Inflammatory macrophage treated with lipopolysaccharide for 4 hours (primary cell): ENCODE measurements around the gene PXDN.
"Not testable (repeated sequence)": the region's sequence is repeated elsewhere in the genome, so short reads cannot be mapped to it uniquely, and the experiment has no call there.

Source experiments
- DNase-seq: peaks from one replicate; pipeline ENCODE4 v3.0.0-alpha.2; 2020

PXDN gene

DNA sequence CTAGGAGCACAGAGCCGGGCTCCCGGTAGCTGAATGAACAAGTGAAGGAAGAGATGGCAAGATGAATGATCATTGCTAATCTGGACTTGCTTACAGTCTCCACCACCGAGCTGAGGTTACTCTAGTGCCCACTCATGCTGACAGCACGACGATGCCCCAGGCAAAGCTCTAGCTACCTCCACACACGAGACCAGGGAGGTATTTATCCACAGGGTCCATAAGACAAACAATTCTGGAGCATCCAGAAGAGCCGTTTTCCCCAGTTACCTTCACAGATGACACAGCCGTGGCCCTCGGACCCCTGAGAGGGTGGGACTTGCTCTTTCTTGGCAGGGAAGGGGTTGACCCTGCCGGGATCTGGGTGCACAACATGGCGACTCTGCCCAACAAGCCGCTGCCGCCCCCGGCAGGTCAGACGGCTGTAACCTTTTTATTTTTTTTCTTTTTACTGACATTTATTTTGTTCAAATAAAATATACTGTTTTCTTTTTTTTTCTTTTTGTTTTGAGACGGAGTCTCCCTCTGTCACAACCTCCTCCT lies 120.3 kb downstream of the PXDN start:
- no peak for DNase-seq

DNA sequence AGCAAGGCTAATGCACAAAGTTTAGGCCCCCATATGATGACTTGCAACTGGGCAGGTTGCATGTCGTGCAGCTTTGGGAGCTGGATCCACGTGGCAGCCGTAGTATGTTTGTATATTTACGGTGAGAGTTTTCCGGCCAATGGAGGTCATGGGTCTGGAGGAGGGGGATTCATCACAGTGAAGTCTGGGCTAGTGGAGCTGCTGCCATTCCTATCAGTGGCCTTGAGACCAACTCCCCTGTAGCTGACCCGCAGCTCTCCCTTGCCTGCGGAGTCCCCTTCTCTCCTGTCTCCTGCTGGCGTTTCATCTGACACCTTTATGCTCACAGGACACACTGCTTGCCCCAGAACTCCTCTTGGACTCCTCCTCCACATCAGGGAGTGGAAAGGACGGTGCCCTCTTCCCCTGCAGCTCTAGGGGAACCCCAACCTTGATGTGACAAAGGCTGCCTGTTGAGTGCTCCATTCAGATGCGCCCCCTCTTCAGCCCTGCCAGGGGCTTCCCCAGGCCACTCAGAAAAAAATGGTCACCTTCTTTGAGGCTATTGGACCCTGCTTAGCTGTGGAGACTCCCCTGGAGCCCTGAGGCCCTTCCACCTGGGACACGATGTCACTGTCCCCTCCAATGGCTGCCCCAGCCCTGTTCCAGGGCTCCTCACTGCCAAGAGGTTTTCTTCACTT lies 121.7 kb downstream of the PXDN start:
- no peak for DNase-seq

DNA sequence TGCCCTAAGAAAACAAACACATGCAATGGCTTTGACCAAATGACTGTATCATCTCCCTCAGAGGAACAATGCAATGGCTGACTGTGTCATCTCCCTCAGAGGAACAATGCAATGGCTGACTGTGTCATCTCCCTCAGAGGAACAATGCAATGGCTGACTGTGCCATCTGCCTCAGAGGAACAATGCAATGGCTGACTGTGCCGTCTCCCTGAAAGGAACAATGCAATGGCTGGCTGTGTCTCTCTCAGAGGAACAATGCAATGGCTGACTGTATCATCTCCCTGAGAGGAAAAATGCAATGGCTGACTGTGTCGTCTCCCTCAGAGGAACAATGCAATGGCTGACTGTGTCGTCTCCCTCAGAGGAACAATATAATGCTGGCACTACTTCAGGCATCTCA lies 122.3 kb downstream of the PXDN start:
- DNase-seq: not testable (repeated sequence)

DNA sequence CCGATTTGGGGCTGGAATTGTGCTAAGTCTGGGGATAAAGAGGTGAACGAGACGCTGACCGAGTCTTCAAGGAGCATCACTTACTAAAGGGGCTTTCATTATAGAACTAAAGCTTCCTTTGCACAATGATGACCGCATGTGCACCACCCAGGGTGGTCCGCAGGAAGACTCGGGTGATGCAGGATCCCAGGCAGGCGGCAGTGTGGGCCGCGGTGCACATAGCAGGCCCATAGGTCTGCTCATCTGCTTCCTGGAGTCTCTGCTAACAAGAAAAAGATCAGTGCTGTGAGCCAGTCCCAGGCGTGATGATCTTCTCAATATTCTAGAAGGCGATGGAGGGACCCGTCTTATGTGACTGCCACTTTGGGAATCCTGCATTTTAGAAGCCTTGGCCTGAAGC lies 122.8 kb downstream of the PXDN start:
- DNase-seq: no peak

DNA sequence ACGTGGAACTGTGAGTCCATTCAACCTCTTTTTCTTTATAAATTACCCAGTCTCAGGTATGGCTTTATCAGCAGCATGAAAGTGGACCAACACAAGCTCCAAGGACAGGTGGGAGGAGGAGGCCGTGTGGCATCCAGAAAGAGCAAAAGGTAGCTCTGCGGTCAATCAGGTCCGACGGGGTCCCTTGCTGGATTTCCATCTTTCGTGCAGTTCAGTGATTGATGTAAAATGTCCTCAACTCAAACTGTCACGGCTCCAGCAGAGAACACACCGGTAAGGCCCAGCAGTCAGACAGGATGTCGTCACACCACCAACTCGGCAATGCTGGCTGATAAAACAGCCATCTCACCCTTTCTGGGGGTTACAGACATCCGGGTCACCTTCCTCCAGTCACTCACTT lies 123.3 kb downstream of the PXDN start:
- no peak for DNase-seq

DNA sequence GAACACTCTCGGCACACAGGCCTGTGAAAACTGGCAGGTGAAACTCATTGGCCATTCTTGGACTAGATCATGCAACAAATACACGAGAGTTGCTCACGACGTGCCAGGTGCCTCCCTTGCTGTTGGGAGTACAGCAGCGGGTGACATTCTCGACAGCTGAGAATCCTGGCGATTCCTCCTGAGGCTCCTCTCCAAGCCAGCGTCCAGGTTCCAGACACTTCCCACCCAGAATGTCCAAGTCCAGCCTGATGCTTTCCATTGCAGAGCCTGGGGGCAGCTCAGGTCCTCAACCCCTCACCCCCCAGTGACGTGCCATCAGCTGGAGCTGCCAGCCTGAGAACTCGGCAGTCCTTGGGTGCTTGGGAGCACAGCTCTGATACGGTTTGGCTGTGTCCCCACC lies 124.2 kb downstream of the PXDN start:
- no peak for DNase-seq

DNA sequence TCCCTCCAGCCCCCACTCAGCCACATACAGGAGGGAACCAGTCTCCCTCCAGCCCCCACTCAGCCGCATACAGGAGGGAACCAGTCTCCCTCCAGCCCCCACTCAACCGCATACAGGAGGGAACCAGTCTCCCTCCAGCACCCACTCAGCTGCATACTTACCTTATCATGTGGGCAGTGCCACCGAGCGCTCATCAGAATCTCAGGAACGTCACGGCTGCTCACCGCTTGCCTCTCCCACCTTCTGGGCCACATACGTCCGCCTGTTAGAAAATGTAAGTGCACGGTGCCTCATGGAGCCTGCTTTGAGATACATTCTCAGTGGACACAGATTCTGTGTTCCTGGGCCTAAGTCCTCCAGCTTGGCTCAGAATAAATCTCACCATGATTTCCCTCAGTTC lies 124.8 kb downstream of the PXDN start:
- no peak for DNase-seq

DNA sequence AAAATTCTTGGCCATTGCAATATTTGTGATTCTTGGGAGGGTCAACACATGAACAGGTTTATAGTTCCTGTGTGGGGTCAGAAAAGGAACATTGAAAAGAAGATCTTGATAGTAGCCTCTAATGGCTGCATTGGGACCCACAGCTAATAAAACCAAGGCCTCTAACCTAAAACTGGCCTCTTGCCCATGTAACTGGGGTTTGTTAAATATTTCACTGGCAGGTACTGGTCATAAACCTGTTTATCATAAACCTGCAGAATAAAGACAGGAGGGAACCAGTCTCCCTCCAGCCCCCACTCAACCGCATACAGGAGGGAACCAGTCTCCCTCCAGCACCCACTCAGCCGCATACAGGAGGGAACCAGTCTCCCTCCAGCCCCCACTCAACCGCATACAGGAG lies 125.3 kb downstream of the PXDN start:
- no peak for DNase-seq

DNA sequence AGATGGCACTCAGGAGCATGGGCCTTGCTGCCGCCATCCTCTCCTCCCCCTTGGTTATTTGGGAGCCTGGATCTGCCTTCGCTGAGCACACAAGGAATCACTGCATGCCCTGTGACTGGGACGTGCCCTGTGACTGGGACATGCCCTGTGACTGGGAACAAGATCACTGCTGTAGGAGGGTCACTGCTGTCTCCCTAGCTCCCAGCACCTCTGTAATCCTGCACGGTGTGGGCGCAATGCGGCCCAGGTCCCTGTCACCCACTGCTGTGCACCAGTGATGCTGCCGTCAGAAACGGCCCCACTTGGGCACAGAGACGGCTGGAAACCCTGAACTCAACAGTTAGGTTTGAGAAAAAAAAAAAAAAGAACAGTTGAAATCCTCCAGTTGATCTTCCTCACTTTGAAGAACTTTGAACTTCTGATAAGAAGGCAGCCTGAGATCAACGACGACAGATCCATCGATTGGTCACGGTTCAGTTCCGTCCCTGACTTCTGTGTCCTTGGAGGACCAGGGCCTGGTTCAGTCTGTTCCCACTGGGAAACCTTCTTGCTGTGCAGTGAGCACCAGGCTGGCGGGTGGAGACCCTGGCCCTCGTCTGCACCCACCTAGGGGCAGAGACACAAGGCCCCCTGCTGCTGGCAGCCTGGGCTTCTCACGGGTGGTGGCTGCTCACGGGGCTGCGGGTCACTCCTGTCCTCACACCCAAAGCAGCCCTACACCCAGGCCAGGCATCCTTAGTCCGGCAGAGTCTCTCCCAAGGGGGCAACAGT lies 125.9 kb downstream of the PXDN start:
- DNase-seq: no peak

DNA sequence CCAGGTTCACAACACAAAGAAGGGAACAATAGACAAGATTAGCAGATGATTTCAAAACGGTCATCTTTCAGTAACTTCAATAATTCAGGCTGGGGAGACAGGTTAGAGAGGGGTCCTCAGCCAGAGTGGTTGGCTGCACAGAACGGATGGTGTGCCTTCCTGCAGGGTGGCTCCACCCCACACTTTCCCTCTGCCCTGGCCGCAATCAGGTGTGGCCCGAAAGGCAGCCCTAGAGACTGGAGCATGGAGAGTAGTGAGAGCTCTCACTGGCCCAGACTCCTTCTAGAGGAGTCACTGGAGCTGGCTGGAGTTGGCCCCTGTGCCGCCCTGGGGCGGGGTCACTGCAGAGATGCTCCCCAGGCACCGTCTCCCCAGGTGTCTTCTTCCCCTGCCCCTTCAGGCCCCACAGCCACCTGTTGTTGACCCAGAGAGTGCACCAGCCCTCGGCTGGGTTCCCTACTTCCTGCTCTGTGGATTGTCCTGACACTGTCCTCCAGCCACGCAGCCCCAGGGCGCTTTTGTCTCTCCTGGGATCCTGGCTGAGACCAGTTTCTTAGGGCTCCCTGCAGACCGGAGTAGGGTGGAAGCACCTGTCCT lies 126.8 kb downstream of the PXDN start:
- no peak for DNase-seq

DNA sequence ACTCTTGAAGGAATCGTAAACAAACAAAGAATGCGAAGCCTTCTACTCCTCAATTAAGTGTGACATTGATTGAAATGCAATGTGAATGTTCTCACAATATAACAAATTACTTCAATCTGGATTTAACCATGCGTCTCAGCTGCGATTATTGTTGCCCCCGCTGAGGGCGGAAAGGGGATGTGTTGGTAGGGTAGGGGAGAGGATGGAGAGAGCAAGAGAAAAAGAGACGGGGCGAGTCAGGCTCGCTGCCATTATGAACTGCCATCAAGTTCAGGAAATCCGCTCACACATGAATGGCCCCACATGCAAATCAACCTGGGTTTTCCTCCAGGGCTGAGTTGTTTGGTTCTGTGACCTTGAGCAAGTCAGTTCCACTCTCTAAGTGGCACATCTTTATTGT lies 129.8 kb downstream of the PXDN start:
- DNase-seq: no peak

DNA sequence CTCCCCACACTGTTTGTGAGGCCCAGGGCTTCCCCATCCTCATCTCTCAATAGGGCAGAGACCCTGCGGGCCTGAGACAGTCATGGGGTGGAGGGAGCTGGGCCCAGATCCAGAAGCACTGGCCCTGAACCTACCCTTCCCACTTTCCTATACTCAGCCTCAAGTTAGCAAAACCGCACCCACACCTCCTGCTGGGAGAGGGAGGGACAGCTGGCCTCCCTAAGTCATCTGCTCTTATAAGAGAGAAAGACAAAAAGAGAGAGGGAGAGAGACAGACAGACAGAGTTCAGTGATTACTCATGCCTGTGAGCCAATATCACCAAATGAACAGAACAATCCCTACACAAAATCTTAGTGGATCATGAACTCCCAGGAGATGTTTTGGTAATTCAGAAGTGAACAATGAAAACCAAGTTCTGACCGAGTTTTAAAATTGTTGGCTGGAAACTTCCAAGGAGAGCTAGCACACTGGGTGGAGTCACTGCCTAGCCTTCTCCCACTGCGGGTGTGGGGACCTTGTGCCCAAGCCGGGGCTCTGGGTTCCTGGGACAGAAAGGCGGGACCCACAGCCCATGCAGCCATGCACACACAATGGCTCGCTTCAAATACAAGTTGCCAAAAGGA lies 130.5 kb downstream of the PXDN start:
- DNase-seq: no peak

DNA sequence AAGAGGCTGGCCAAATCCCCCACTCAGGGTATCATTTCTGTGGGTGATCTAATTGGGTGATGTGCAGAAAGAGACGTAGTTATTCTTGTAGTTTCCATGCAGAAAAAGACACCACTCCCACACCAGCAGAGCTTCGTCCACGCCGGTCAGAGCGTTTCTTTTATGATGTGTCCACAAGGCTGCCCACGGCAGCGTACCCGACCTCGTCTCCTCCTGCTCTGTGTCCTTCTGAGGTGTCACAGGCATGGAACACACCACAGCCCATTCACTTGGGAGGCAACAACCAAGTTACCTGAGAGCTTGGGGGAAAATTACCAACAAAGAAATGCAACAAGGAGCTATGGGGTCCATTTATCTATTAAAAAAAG lies 131.3 kb downstream of the PXDN start:
- DNase-seq: no peak

DNA sequence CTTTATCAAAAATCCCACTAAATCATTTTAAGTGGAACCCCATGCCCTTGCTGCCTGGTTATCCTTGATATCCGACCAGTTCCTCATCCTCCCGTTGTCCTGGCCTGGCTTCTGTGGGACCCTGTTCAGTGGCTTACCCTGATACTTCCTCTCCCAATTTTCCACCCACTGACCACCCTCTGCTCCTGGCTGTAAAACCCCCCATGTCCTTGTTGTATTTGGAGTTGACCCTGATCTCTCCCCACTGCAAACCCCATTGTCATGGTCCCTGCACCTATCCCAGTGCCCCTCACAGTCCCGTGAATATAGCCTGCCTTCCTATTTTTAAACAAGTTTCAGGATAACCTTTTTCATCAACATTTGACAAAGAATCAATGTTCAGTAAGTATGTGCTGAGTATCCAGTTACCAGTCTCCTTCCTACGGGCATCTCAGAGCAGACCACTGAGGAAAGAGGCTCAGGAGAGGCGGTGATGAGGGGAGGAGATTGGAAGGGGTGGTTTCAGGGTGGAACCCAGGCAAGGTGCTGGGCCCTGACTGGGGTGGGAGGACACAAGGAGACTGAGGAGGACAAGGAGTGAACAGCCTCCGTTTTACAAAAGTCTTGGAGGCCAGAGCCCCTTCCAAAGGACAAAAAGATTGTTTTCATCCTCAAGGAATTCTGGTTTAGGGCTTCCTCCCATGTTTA lies 131.8 kb downstream of the PXDN start:
- DNase-seq: no peak

DNA sequence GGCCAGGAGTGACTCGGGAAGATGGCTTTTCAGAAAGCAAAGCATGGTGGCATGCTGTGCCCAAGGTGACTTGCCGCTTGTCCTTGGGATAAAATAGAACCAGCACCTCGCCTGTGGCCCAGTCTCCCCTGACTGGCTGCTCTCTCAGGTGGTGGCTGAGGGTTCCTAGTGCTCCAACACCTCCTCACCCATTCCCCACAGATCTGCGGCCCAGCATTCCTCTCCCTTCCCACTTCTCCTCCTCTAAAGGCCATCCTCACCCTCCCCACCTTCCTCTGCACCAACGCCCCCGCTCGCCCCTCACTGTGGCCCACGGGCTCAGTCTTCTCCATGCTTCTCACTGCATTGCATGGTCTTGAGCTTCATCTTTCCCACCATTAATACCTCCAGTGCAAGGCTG lies 132.4 kb downstream of the PXDN start:
- no peak for DNase-seq

DNA sequence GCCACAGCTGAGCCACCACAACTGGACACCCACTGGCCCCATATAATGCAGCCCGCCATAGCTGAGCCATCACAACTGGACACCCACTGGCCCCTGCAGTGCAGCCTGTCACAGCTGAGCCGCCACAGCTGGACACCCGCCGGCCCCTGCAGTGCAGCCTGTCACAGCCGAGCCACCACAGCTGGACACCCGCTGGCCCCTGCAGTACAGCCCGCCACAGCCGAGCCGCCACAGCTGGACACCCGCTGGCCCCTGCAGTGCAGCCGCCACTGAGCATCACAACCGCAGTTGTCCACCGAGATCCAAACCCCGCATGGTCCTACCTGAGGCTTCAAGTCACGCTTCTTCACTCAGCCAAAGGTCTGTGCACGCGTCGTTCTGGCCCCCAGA lies 134.2 kb downstream of the PXDN start:
- DNase-seq: no peak

DNA sequence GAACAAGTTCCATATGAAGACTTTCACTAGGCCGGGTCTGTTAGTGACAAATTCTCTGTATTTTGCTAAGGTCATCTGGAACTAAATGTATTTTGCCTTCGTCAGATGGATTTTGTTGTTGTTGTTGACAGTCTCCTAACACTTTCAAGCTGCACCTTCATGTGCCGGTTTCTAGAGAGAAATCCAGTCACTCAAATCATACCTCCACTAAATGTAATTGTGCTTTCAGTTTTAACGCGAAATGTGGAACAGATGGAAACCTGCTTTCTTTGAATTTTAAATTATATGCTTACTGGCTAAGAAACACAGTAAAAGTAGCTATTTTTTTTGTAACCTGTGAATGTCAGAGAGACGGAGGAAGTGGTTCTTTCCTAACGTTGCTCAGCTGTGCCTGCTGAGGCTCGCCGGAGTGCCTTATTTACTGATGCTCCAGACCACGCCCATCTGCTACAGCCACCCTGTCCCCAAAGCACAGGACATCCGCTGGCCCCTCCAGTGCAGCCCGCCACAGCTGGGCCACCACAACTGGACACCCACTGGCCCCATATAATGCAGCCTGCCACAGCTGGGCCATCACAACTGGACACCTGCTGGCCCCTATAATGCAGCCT lies 134.7 kb downstream of the PXDN start:
- DNase-seq: no peak

DNA sequence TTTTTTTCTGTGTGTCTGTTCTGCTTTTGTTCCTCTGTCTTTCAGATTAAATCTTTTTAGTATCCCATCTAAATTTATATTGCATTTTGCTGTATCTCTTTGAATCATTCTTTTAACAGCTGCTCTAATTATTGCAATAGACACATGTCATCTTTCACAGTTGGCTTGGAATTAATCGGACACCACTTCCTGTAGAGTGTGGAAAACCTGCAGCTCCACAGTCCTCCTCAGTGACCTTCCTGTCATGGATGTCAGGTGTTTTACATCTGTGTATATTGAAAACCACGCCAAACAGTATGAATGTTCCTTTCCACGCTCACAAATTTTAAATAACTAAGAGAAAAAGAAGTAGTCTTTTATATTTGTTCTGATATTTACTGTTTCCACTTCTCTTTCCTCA lies 135.3 kb downstream of the PXDN start:
- DNase-seq: no peak

DNA sequence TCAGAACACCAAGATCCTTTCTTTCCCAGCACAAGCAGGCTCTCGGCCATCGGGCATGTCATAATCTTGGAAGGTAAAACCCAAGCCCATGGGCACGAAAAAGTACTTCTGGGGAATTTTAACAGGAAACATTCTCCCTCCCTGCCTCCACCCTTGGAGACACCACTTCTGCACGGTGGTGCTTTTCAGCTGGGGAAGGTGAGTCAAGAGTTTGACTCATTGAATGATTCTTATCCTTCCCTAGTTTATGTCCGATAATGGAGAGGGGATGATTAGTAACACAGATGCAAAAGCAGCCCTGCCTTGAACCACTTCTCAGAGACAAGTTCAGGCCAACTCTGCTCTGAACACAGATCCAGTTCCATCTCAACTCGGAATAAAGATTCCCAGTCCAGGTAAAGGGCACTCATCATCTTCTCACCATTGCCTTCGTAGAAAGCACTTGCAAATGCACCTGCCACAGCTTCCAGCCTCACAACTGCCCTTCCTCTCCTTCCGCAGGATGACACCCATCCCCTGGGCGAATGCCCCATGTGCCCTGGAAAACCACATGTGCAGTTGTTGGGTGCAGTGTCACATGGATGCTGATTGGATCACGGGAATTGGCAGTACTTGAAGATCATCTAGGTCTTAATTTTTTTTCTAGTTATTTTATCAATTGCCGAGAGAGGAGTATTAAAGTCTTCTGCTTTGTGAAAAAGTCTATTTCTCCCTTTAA lies 136.2 kb downstream of the PXDN start:
- no peak for DNase-seq

DNA sequence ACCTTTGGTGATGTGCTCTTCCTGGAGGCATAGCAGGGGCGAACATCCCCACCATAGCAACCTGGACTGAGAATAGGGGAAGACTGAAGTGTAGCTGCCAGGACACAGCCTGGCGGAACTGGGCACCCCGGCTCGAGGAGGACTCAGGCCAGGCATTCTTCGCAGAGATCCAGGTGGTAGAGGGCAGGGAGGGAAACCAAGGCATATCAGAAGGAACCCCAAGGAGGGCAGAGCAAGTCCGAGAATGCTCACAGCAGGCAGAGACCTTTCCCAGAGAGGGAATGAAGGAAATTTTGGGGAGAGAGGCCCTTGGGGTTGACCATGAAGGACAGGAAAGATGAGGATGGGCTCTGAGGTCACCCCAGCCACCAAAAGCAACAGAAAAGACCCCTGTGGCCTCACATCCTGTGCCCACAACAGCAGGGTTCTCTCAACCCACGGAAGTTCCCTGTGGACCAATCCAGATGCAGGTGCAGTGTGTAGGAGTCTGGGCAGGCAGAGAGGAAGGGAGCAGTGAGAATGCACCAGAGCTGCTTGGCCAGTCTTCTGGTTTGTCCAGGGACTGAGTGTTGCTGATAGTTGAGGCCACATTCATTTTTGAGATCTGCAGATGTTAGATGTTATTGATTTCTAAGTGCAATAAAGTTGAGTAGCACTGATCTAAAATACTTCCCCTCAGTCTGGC lies 136.9 kb downstream of the PXDN start:
- DNase-seq: no peak
